ENCODE measurements around the gene SULT1A3.

DNA sequence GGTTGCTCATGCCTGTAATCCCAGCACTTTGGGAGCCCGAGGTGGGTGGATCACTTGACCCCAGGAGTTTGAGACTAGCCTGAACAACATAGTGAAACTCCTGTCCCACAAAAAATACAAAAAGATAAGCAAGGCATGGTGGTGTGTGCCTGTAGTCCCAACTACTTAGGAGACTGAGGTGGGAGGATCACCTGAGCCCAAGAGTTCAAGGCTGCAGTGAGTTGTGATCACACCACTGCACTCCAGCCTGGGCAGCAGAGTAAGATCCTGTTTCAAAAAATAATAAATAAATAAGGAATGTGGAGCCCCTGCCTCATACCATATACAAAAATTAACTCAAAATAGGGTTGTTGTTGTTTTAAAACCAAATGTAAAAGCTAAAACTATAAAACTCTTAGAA is 41.8 kb upstream of the SULT1A3 start:
- TF ChIP-seq SIN3A (conservative IDR thresholded peaks at IDR 0.05 in 1 of 2, IDR thresholded peaks at IDR 0.05 in 1 of 2; ENCODE audit: low read depth in 1 of 2, low read length in 2 of 2) (no peak), TAF1 (IDR thresholded peaks at IDR 0.05; ENCODE audit: low read depth, low read length) (no peak), EZH2 (IDR thresholded peaks at IDR 0.05; ENCODE audit: low read depth, low read length, severe bottlenecking) (no peak), CEBPB (IDR thresholded peaks at IDR 0.05; ENCODE audit: low read depth, low read length) (no peak), MAFK (IDR thresholded peaks at IDR 0.05; ENCODE audit: low read depth, low read length) (no peak), RNF2 (IDR thresholded peaks at IDR 0.05; ENCODE audit: borderline replicate concordance, low read depth, low read length, missing control alignments, poor library complexity, severe bottlenecking) (no peak), JUN (IDR thresholded peaks at IDR 0.05; ENCODE audit: low read depth, low read length) (no peak)
- TF ChIP-seq, protein P1, sequence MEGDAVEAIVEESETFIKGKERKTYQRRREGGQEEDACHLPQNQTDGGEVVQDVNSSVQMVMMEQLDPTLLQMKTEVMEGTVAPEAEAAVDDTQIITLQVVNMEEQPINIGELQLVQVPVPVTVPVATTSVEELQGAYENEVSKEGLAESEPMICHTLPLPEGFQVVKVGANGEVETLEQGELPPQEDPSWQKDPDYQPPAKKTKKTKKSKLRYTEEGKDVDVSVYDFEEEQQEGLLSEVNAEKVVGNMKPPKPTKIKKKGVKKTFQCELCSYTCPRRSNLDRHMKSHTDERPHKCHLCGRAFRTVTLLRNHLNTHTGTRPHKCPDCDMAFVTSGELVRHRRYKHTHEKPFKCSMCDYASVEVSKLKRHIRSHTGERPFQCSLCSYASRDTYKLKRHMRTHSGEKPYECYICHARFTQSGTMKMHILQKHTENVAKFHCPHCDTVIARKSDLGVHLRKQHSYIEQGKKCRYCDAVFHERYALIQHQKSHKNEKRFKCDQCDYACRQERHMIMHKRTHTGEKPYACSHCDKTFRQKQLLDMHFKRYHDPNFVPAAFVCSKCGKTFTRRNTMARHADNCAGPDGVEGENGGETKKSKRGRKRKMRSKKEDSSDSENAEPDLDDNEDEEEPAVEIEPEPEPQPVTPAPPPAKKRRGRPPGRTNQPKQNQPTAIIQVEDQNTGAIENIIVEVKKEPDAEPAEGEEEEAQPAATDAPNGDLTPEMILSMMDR (IDR thresholded peaks at IDR 0.05; ENCODE audit: control extremely low read depth in 1 of 3, insufficient read depth in 1 of 3, low read depth in 1 of 3, low read length in 3 of 3) = no peak
